GM13977 (cell line): ENCODE measurements around the gene PDLIM3.
"Not testable (repeated sequence)": the region's sequence is repeated elsewhere in the genome, so short reads cannot be mapped to it uniquely, and the experiment has no call there.

Experiments used
- DNase-seq: peaks from one replicate; pipeline ENCODE4 v3.0.0; 2012; ENCODE audit warnings: low spot score
- in situ Hi-C: fragments of 300-500 bp; cut with MboI; formaldehyde crosslinking; loops from one replicate; pipeline ENCODE4 v1.12.0; 2022; ENCODE audit warnings: low sequenced_read_pairs, low pct_unique_long_range_greater_than_20kb, mixed read lengths, inconsistent platforms; ENCODE audit not compliant: unreplicated experiment
- TF ChIP-seq, protein P1 (sequence below): IDR thresholded peaks from 2 replicates; pipeline ENCODE4 v1.5.1; 2012; ENCODE audit warnings: mild to moderate bottlenecking, control low read depth; ENCODE audit not compliant: insufficient read depth; ENCODE audit errors: extremely low read depth, missing control alignments

The PDLIM3 gene

DNA sequence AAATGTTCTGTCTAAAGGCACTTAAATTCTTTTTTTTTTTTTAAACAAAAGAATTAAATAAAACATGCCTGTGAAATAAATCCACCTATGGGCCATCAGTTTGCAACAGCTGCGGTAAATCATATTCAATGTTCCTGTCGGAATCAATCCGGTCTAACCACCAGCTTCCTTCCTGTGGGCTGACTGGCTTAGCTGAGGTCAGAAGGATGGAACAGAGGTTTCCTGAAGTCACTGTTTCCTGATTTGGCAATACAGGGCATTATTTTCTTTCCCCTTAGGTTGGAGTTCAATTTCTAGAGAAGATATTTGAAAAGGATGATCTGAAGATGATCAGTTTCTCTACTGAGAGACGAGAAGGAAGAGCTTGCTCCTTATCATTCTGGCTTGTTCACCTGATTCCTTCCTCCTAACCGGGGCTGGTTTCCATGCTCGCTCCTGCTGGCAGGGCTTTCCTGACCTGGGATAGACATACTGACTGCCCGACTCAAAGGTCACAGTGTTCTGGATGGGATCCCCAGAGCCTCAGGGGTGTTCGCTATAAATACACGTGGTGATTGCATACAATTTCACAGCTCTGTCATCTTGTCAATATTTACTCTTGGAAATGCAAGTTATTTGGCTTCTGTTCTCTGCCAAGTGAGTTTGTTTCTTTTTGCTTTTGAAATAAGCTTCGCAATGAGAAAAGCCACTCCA lies 21.7 kb downstream of the PDLIM3 start:
- no peak for DNase-seq
- TF ChIP-seq, protein P1, sequence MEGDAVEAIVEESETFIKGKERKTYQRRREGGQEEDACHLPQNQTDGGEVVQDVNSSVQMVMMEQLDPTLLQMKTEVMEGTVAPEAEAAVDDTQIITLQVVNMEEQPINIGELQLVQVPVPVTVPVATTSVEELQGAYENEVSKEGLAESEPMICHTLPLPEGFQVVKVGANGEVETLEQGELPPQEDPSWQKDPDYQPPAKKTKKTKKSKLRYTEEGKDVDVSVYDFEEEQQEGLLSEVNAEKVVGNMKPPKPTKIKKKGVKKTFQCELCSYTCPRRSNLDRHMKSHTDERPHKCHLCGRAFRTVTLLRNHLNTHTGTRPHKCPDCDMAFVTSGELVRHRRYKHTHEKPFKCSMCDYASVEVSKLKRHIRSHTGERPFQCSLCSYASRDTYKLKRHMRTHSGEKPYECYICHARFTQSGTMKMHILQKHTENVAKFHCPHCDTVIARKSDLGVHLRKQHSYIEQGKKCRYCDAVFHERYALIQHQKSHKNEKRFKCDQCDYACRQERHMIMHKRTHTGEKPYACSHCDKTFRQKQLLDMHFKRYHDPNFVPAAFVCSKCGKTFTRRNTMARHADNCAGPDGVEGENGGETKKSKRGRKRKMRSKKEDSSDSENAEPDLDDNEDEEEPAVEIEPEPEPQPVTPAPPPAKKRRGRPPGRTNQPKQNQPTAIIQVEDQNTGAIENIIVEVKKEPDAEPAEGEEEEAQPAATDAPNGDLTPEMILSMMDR: no peak
- in situ Hi-C loops: no loop called here

DNA sequence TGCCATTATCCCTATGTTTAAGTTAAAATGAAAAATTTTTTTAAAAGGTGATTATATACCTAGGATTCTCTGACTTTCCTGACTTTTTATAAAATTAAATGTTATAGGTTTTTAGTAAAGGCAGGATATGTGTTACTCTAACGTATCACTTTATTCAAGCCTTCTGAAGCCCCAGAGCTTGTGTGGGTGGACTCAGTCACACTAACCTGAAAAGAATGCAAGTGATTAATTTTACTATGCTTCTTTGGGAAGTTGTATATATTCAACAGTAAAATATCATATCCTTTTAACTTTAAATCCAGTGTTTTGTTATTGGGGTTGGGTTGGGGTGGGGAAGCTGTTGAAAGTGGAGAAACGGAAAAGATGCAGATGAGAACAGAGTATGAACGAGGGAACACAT lies 22.8 kb downstream of the PDLIM3 start:
- DNase-seq: no peak
- TF ChIP-seq, protein P1: no peak
- in situ Hi-C loops: no loop called here

DNA sequence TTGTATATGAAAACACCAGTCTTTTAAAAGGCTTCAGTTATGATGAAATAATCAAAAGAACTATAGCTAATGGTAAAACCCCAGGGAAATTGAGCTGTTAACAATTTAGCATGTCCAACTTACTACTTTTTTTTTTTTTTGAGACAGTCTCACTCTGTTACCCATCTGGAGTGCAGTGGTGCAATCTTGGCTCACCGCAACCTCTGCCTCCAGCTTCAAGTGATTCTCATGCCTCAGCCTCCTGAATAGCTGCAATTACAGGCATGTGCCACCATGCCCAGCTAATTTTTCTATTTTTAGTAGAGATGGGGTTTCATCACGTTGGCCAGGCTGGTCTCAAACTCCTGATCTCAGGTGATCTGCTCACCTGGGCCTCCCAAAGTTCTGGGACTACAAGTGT lies 24.1 kb downstream of the PDLIM3 start:
- in situ Hi-C loops: not testable (repeated sequence)

DNA sequence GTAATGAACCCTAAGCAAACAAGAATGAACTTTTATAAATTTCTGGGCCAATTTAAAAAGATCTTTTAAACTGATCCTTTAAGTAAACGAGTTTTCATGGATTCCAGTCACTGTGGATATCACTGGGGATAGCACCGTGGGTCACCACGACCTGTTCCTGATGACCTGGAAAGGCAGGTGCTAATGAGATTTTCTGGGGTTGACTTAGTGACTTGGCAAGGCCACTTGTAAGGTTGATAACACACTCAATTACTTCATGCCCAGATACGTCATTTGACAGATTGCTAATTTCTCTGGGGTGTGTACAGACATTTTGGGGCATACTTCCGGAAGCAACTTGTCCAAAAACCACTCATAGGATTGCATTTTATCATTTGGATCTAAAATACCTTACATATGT lies 24.5 kb downstream of the PDLIM3 start:
- in situ Hi-C loops: no loop called here
- no peak for DNase-seq

More for the DNA sequence above, 24.1 kb downstream of the PDLIM3 start:
- not testable (repeated sequence) for DNase-seq

DNA sequence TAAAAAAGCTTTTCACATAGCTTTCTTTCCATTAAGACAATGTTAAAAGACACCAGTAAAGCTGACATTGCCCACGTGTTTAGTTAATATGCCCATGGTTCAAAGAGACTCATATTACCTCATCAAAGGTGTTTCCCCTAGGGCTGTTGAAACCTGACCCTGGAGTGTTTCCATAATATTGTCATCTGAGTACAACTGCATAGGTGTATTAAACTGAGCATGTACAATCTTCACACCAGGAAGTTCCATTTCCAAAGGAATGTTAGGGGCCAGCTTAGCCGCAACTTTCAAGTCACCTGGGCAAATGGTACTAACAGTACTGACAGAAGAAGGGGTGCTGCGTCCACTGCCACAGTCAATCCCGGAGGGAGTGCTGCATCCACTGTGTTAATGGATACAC lies 27.1 kb downstream of the PDLIM3 start:
- in situ Hi-C loops: no loop called here
- no peak for DNase-seq
- TF ChIP-seq, protein P1: no peak

More for the DNA sequence above, 24.5 kb downstream of the PDLIM3 start:
- TF ChIP-seq, protein P1: no peak

DNA sequence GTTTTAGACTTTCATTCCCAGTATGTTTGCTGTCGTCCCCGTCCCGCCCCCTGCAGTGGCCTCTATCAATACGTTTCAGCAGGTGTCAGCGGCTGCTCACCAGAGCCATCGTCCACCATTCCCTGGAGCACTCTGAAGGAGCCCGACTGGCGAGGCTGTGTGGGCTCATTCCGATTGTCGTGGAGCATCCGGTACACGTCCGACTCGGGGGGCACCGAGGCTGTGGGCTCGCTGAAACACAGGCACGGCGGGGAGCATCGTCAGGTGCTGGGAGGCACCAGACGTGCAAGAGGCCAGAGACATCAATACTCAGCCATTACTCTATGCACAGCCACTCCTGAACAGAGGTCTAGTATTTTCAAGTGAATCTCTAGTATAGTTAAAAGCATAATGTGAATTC lies 28.9 kb downstream of the PDLIM3 start:
- TF ChIP-seq, protein P1: no peak
- no peak for DNase-seq
- in situ Hi-C loops: no loop called here

DNA sequence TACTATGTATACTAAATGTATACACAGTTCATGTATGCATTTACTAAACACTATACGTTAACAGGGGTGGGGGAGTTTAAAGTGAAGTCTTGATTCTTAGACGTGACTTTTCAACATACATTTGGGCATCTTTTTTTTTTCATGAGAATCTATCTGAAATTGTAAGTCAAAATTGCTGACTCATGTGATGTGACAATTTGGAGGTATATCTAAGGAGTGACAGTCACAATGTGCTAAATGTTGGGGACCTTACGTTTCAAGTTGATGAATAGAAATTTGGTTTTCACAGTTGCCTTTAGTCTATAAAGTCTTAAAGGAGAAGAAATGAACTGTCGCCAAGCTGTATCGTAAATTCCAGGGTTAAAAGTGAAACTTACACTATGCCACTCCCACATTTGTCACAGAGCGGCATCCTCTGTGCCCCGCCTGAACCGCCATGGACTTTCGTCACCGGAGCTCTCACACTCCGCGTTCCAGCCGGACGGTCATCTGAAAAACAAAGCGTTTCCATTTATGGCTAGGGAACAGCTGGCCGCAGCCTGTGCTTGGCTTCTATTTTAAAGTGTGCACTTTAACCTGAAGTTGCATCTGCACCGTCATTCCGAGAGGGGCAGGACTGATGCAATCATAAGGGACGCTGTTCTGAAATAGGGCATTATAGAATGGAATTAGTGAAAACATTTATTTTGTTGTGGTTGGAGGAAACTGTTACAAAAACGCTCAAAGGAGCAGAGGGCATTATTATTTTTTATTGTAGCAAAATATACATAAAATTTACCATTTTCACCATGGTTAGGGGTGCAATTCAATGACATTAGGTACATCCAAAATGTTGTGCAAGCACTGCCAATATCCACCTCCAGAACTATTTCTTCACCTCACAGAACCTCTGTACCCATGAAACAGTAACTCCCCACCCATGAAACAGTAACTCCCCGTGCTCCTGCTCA lies 30.9 kb downstream of the PDLIM3 start:
- in situ Hi-C loops: no loop called here
- TF ChIP-seq, protein P1: no peak

More for the DNA sequence above, 30.9 kb downstream of the PDLIM3 start:
- DNase-seq: no peak
